GDM1 (cell line): ENCODE measurements around the gene GABARAPL2.

ENCODE experiments used
- DNase-seq: peaks from one replicate; lab custom pipeline; 2025; lab: John Stamatoyannopoulos, UW

Gene GABARAPL2

GRCh38 chr16:75555213-75555706 lies 10.9 kb upstream of the GABARAPL2 start:
- no peak for DNase-seq

DNA sequence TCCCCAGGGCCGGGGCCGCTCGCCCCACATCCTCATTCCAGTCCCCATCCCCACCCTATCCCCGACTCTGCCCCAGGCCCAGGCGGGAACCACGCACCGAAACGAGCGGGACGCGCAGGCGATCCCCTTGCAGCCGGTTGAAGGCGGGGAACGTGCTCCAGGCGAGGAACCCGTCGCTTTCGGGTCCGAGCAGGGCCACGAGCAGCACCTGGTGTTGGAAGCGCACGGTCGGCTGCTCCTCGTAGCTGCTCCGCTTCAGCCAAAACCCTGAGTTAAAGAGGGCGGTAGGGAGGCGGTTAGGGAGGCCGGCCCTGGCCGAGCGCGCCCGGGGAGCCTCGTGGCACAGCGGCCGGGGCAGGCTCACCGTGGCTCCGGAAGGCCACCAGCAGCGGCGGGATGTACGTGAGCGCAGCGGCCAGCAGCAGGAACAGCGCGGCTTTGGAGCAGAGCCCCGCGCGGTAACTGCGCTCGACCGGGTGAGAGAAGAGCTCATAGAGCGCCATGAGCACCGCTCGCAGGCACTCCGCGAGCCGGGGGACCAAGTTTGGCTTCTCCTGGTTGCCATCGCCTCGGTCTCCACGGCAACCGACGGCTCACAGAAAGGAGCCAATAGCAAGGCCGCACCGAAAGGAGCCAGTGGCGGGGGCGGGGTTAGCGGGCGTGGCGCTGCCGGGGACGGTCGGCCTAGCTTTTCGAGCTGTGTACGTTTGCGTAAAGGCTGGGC lies 10.3 kb upstream of the GABARAPL2 start, which contains the start of gene TMEM231:
TSS of gene TMEM231 (minus strand) at position 546 of the 724 bp plus-strand sequence. CDS start at position 503, 43 bp downstream.
- peak; percentile 74 for DNase-seq

DNA sequence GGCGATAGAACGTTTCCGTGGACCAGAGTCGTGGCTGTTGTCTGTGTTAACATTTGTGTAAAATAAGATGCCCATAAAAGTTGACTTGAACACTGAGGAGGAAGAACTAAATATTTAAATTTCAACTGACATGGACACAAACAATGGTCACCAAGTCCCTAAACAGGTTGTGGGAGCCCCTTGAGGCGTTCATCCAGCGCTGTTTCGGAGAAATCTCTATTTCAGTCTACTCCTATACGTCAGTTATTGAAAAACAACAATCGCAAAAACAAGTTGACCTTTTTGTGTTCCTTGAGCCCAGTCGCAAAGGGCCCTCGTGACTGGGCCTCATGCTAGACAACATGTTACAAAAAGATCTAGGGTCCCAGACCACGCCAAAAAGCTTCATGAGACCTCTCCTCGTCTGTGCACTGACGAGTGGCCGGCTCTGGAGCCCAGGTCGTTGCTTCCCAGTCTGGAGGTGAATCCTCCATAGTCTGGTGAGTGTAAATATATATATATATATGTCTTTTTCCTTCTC lies 9.7 kb upstream of the GABARAPL2 start:
- no peak for DNase-seq

- no peak for DNase-seq
Measured at GRCh38 chr16:75558846-75559401, 7.3 kb upstream of the GABARAPL2 start.

DNA sequence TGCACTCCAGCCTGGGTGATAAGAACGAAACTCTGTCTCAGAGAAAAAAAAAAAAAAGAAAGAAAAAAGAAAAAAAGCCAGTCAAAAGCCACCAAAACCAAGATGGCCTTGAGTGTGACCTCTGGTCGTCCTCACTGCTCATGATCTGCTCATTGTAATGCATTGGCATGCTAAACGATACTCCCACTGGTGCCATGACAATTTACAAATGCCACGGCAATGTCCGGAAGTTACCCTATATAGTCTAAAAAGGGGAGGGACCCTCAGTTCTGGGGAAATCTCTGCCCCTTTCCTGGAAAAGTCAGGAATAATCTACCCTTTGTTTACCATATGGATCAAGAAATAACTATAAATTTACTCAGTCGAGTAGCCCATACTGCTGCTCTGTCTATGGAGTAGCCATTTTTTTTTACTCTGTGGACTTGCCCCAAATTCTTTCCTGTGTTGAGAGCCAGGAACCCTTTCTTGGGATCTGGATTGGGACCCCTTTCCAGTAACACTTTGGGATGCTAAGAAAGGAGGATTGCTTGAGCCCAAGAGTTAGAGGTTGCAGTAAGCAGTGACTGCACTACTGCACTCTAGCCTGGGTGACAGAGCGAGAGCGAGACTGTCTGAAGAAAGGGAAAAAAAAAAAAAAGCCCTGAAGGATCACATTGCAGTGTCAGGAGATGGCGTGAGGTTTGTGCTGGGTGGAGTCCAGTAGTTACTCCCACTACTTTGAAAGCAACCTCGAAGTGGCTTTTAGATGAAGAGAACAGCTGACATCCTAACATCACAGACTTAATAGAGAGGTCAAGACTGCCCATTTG lies 6.4 kb upstream of the GABARAPL2 start:
- DNase-seq: no peak

GRCh38 chr16:75565640-75566039 lies 539 bp upstream of the GABARAPL2 start:
- DNase-seq: no peak

GRCh38 chr16:75566758-75567255 lies 628 bp downstream of the GABARAPL2 start:
- no peak for DNase-seq

- no peak for DNase-seq
Measured at GRCh38 chr16:75567911-75568310, 1.7 kb downstream of the GABARAPL2 start.

- DNase-seq: no peak
Measured at GRCh38 chr16:75570396-75571065, 4.4 kb downstream of the GABARAPL2 start.

DNA sequence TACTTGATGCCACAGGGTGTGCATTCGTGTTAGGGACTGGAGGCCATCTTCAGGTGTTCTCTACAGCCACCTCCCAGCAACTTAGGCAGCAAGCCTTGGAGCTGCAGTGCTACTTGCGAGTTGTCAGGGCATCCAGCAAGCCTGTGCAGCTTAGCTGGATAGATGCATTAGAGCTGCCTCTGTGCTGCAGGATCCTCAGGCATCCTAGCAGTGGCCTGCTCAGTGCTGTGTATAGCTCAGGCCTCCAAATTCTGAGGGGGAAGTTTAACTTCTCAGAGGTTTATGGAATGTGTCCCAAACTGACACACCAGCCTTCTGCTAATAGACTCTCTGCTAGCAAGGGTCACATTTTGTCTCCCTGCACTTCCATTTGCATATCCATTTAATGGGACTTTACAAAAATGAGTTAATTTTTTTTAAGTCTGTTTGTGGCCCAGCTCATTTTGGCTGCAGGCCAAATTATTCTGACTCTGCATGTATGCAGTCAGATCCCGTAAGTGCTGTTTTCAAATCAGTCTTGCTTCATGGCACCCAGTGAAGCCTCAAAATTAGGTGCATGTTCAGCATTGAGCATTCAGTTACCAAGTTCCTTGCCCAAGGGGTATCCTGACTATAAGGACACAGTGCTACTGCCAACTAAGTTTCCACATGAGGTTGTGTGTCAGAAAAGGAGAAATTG lies 6.8 kb downstream of the GABARAPL2 start:
- DNase-seq: no peak

- no peak for DNase-seq
Measured at GRCh38 chr16:75573955-75574354, 7.8 kb downstream of the GABARAPL2 start.

- DNase-seq: no peak
Measured at GRCh38 chr16:75575958-75576357, 9.8 kb downstream of the GABARAPL2 start.

DNA sequence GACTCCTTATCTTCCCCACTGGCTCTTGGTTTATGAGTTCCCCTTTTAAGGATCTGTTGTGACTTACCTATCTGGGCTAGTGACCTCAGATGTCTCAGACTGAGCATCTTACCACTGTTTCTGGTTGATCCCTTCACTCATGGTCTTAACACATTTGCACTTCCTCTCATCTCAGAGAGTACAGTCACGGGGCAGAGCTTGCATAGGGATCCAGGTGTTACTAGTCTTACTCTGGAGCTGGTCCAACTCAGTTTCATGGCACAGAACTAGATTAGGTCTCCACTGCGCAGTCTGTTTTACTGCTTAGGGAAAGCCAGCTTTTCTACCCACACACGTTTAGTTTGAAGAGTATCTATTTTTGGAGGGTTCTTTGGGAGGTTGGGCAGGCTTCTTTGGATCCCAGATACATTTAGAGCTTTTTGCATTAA lies 10.2 kb downstream of the GABARAPL2 start:
- DNase-seq: no peak

GRCh38 chr16:75578212-75578611 lies 12.0 kb downstream of the GABARAPL2 start:
- no peak for DNase-seq

- no peak for DNase-seq
Measured at GRCh38 chr16:75578725-75579124, 12.5 kb downstream of the GABARAPL2 start.

- no peak for DNase-seq
Measured at GRCh38 chr16:75579281-75579834, 13.2 kb downstream of the GABARAPL2 start.

- DNase-seq: no peak
Measured at GRCh38 chr16:75584108-75584507, 17.9 kb downstream of the GABARAPL2 start.

DNA sequence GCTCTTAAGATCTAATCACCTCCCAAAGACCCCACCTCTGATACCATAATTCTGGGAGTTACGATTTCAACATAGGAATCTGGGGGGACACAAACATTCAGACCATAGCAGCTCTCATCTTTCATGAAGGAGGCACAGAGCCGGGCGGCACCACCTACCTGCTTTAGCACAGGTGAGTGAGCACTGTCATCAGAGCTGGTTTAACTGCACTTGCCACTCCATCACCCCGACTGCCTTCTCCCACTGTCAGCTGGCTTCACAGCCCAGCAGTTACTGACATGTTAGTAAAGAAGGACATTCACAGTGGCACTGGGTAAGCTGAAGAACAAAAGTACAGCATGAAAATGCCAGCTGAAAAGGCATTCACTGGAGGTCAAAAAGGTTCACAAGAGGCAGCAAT lies 22.5 kb downstream of the GABARAPL2 start:
- DNase-seq: no peak

DNA sequence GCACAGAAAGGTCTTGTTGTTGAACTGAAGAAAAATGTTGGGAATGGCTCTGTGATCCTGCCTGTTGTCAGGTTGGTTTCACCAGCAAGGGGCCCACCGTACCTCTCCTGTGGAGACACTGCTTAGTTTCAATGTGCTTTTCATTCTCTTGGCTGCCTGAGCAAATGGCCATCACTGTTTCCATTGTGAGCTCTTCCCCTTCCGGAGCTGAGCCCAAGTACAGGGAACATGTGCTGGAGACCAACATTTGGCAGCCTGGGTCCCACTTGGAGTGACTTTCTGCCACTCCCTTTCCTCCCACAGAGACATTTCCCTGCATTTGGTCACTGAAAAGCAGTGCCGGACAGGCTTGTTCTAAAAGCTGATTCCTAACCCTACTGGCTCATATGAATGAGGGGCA lies 23.1 kb downstream of the GABARAPL2 start:
- no peak for DNase-seq

GRCh38 chr16:75590920-75591843 lies 25.0 kb downstream of the GABARAPL2 start:
- no peak for DNase-seq
